Measurements from ENCODE around the gene SLC37A1.

SLC37A1 gene

DNA sequence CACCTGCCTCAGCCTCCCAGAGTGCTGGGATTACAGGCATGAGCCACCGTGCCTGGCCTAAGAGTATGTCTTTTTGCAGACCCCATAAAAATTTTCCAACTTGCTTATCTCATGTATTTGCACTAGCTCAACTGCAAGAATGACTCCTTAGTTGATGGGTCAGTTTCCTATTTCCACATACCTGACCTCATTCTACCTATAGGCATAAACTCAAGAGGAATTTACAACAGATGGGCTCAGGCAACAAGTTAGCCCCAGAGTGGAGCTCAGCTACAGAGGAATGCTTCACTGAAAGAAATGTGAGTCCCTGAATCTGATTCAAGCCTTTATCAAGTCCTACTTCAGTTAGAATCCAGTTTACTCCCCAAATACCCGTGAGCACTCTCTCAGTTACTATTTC is 5.3 kb upstream of the SLC37A1 start:
- peaks cover 5% of the 10 kb centered on the region; the same call in 1 of the 2 replicates for H3K4me1 ChIP-seq (ENCODE audit: control insufficient read depth, insufficient read depth, low read length)
- H3K27me3 ChIP-seq (ENCODE audit: control insufficient read depth, insufficient read depth, low read length): 0 out of 2 replicates have a peak, but pooled peaks cover 5% of the 10 kb centered on the region
- no peak overlapping the region for H3K4me3 ChIP-seq (ENCODE audit: low read depth, low read length)
- H3K36me3 ChIP-seq (ENCODE audit: control insufficient read depth, insufficient read depth, low read length): no peaks in the 10 kb centered on the region
- no peaks in the 10 kb centered on the region for H3K9me3 ChIP-seq (ENCODE audit: control insufficient read depth, insufficient read depth, low read length)
- no peak overlapping the region for H3K9ac ChIP-seq (ENCODE audit: low read depth, low read length)
- H3K27ac ChIP-seq (ENCODE audit: low read depth, low read length): no peak overlapping the region

DNA sequence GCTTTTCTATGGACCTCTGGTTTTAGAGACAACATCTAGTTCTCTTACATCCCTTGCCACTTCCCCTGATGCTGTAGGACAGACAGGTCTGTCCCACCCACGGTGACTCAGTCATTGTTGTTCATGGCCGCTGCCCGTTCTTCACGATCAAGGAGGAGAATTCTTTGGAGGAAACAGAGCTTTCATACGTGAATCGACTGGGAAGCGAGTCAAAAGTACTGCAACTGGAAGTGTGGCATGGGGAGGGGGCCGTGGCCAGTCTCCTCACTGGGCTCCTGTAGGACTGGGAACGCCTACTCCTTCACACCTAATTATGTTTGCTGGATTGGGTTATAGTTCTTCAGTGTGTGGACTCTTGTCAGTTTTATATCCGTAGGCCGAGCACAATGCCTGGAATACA is 4.4 kb upstream of the SLC37A1 start:
- H3K4me1 ChIP-seq (ENCODE audit: control insufficient read depth, insufficient read depth, low read length): peaks cover 5% of the 10 kb centered on the region; the same call in 1 of the 2 replicates
- H3K9ac ChIP-seq (ENCODE audit: low read depth, low read length): no peak overlapping the region
- H3K27ac ChIP-seq (ENCODE audit: low read depth, low read length): no peak overlapping the region
- H3K4me3 ChIP-seq (ENCODE audit: low read depth, low read length): no peak overlapping the region
- H3K36me3 ChIP-seq (ENCODE audit: control insufficient read depth, insufficient read depth, low read length): no peaks in the 10 kb centered on the region
- H3K27me3 ChIP-seq (ENCODE audit: control insufficient read depth, insufficient read depth, low read length): 0 out of 2 replicates have a peak, but pooled peaks cover 5% of the 10 kb centered on the region
- no peaks in the 10 kb centered on the region for H3K9me3 ChIP-seq (ENCODE audit: control insufficient read depth, insufficient read depth, low read length)

DNA sequence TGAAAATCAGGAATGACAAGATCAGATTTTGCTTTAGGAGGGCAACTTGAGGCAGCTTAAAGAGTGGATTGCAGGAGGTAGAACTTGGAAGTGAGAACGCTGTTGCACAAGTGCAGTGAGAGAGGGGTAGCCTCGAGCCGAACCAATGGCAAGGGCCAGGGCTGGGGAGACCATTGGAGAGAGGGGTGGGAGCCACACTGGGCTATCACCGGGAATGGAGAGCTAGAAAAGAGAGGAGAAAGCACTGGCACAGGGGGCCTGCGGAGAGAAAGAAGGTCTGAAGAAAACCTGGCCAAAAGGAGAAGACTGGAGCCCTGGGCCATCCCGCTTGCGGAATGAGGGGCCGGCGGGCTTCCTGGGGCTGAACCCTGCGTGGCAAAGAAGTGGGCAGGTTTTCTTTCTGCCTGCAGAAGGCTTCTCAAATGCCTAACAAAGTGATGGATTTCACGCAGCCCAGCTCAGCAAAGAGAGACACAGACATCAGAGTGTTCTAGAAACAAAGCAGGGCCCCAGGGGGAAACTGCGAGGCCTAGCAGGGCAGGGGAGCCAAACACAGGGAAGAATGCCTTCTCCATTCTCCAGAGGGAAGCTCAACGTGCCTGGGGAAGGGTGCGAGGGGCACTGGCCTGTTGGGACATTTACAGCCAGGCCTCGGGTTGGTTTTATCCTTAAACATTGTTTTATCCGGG is 1.2 kb upstream of the SLC37A1 start:
- H3K9me3 ChIP-seq (ENCODE audit: control insufficient read depth, insufficient read depth, low read length): no peaks in the 10 kb centered on the region
- H3K27me3 ChIP-seq (ENCODE audit: control insufficient read depth, insufficient read depth, low read length): 0 out of 2 replicates have a peak, but pooled peaks cover 5% of the 10 kb centered on the region
- H3K9ac ChIP-seq (ENCODE audit: low read depth, low read length): no peak overlapping the region
- peaks cover 31% of the 10 kb centered on the region for H3K4me1 ChIP-seq (ENCODE audit: control insufficient read depth, insufficient read depth, low read length)
- H3K27ac ChIP-seq (ENCODE audit: low read depth, low read length): peak overlapping the region; percentile 36
- H3K36me3 ChIP-seq (ENCODE audit: control insufficient read depth, insufficient read depth, low read length): 0 out of 2 replicates have a peak, but pooled peaks cover 2% of the 10 kb centered on the region
- H3K4me3 ChIP-seq (ENCODE audit: low read depth, low read length): no peak overlapping the region

DNA sequence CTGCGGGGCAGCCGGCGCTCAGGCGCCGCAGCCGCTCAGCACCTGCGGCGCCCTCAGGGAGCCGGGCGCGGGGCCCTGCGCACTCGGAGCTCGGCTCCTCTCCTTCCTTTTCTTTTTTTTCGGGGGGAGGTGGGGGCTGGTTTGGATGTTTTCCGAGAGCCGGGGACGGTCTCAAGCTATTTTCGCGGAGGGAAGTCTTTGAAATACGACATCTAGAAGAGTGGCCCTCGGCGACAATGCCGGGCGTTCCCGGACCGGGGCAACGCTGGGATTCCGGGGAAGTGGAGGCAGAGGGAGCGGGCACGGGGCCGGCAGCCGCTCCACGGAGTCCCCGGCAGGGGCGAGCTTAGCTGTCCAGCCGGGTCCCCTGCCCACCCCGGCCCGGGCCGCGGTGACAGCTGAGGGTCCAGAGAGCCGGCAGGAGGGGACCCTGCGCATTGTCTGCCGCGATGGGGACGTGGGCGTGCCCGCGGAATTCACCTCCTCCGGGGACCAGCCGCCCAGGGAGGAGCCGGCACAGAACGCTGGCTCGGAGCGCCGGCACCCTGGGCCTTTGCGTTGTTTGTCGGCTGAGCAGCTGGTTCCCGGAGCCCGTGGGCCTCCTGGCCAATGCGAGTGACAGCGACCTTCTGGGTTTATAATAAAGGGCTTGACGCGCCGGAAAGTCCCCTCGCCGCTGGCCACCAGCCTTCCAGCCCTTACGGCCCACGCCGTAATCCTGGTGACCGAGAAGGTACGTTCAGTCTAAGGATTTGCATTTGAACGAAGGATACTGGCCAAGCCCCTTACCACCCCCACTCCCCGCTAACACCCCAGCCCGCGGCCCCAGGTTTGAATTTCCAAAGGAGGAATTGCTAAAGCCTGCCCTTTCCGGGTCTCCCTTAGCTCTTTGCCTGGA is 582 bp downstream of the SLC37A1 start:
- H3K4me3 ChIP-seq (ENCODE audit: low read depth, low read length): peak overlapping the region; percentile 84
- peak overlapping the region; percentile 70; the same call in 1 of the 2 replicates for H3K9ac ChIP-seq (ENCODE audit: low read depth, low read length)
- H3K27me3 ChIP-seq (ENCODE audit: control insufficient read depth, insufficient read depth, low read length): 0 out of 2 replicates have a peak, but pooled peaks cover 5% of the 10 kb centered on the region
- H3K9me3 ChIP-seq (ENCODE audit: control insufficient read depth, insufficient read depth, low read length): no peaks in the 10 kb centered on the region
- H3K27ac ChIP-seq (ENCODE audit: low read depth, low read length): peak overlapping the region; percentile 79
- peaks cover 16% of the 10 kb centered on the region for H3K36me3 ChIP-seq (ENCODE audit: control insufficient read depth, insufficient read depth, low read length)
- peaks cover 31% of the 10 kb centered on the region for H3K4me1 ChIP-seq (ENCODE audit: control insufficient read depth, insufficient read depth, low read length)

DNA sequence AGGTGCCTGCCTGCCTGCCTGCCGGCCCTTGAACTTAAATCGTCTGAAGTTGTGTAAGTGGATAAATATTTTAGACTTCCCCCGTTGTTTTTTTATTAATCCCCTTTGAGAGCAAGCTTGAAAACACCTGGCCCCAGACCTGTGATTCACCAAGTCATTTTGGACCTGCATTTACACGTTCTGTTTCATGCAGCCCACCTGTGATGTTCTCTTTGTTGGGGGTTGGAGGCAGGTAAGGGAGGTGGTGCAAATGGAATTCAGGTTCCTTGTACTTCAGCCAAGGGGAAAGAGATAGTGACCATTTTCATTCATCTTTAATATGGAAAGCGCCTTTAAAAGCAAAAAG is 1.2 kb downstream of the SLC37A1 start:
- peak overlapping the region; percentile 70; the same call in 1 of the 2 replicates for H3K9ac ChIP-seq (ENCODE audit: low read depth, low read length)
- peak overlapping the region; percentile 84 for H3K4me3 ChIP-seq (ENCODE audit: low read depth, low read length)
- H3K36me3 ChIP-seq (ENCODE audit: control insufficient read depth, insufficient read depth, low read length): peaks cover 22% of the 10 kb centered on the region
- H3K9me3 ChIP-seq (ENCODE audit: control insufficient read depth, insufficient read depth, low read length): no peaks in the 10 kb centered on the region
- H3K4me1 ChIP-seq (ENCODE audit: control insufficient read depth, insufficient read depth, low read length): peaks cover 31% of the 10 kb centered on the region
- peak overlapping the region; percentile 79 for H3K27ac ChIP-seq (ENCODE audit: low read depth, low read length)
- H3K27me3 ChIP-seq (ENCODE audit: control insufficient read depth, insufficient read depth, low read length): 0 out of 2 replicates have a peak, but pooled peaks cover 5% of the 10 kb centered on the region

DNA sequence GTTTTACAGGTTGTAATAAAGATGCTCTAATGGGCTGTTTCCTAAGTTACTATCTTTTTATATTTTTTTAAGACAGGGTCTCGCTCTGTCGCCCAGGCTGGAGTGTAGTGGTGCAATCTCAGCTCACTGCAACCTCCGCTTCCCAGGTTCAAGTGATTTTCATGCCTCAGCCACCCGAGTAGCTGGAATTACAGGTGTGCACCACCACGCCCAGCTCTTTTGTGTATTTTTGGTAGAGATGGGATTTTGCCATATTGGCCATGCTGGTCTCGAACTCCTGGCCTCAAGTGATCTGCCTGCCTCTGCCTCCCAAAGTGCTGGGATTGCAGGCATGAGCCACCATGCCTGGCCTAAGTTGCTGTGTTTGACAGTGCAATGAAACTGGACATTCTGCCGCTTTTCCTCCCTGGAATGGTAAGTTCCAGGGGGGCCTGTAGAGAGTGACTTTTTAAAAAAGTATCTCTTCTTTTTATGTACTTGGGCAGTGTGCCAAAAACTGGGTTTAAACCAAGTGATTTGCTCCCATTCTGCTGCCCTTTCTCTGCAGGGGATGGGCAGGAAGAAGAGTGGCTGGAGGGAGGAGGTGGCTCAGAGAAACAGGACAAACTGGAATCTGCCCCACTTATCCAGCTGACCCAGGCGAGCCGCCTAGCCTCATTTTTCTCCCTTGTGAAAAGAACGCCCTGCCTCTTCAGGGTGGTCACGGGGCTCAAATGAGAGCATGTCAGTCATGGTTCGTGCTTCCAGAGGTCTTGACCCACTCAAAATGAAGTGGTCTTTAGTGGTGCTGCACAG is 2.3 kb downstream of the SLC37A1 start:
- peak overlapping the region; percentile 84 for H3K4me3 ChIP-seq (ENCODE audit: low read depth, low read length)
- H3K4me1 ChIP-seq (ENCODE audit: control insufficient read depth, insufficient read depth, low read length): peaks cover 31% of the 10 kb centered on the region
- peak overlapping the region; percentile 18; the same call in 1 of the 2 replicates for H3K9ac ChIP-seq (ENCODE audit: low read depth, low read length)
- H3K27me3 ChIP-seq (ENCODE audit: control insufficient read depth, insufficient read depth, low read length): 0 out of 2 replicates have a peak, but pooled peaks cover 5% of the 10 kb centered on the region
- no peaks in the 10 kb centered on the region for H3K9me3 ChIP-seq (ENCODE audit: control insufficient read depth, insufficient read depth, low read length)
- no peak overlapping the region for H3K27ac ChIP-seq (ENCODE audit: low read depth, low read length)
- H3K36me3 ChIP-seq (ENCODE audit: control insufficient read depth, insufficient read depth, low read length): peaks cover 32% of the 10 kb centered on the region

DNA sequence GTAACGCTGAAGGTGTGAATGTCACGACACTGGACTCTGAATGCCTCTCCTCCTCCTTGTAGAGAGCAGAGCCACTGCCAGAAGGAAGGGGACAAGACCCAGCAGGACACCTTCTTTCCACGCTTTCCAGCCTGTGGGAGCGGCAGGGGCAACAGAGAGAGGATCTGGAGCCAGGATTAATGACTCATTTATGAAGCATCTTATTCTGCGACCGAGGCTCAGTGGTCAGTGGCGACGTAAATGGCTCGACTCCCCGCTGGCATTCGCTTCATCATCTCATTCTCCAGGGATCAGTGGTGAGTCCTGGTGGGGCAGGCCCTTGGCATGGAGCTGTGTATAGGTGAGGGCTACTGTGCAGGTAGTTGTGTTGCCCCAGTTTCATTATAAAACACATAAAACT is 4.6 kb downstream of the SLC37A1 start:
- Histone ChIP-seq H3K27ac (ENCODE audit: low read depth, low read length) (no peak overlapping the region), H3K4me1 (ENCODE audit: control insufficient read depth, insufficient read depth, low read length) (peaks cover 26% of the 10 kb centered on the region), H3K36me3 (ENCODE audit: control insufficient read depth, insufficient read depth, low read length) (peaks cover 51% of the 10 kb centered on the region), H3K27me3 (ENCODE audit: control insufficient read depth, insufficient read depth, low read length) (no peaks in the 10 kb centered on the region), H3K9ac (ENCODE audit: low read depth, low read length) (no peak overlapping the region), H3K9me3 (ENCODE audit: control insufficient read depth, insufficient read depth, low read length) (no peaks in the 10 kb centered on the region), H3K4me3 (ENCODE audit: low read depth, low read length) (no peak overlapping the region)

DNA sequence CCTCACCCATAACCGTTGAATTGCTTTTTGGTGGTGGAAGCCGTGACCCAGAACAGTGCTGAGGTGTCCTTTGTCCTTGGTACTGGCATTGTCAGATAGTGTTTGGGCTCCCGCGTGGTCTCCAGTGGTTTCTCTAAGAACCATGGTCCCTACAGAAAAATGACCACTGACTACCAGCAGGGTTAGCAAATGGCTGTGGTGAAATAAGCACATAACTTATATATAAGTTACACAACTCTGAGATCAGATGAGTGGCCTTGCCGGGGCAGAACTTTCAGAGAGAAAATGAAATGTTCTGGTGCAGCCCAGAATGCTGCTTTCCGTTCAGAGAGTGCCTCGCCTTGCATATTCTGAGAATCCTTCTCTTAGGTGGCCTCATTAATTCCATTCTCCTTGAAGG is 5.0 kb downstream of the SLC37A1 start:
- Histone ChIP-seq H3K9me3 (ENCODE audit: control insufficient read depth, insufficient read depth, low read length) (no peaks in the 10 kb centered on the region), H3K27ac (ENCODE audit: low read depth, low read length) (no peak overlapping the region), H3K27me3 (ENCODE audit: control insufficient read depth, insufficient read depth, low read length) (no peaks in the 10 kb centered on the region), H3K9ac (ENCODE audit: low read depth, low read length) (no peak overlapping the region), H3K36me3 (ENCODE audit: control insufficient read depth, insufficient read depth, low read length) (peaks cover 51% of the 10 kb centered on the region), H3K4me3 (ENCODE audit: low read depth, low read length) (no peak overlapping the region), H3K4me1 (ENCODE audit: control insufficient read depth, insufficient read depth, low read length) (peaks cover 29% of the 10 kb centered on the region)

DNA sequence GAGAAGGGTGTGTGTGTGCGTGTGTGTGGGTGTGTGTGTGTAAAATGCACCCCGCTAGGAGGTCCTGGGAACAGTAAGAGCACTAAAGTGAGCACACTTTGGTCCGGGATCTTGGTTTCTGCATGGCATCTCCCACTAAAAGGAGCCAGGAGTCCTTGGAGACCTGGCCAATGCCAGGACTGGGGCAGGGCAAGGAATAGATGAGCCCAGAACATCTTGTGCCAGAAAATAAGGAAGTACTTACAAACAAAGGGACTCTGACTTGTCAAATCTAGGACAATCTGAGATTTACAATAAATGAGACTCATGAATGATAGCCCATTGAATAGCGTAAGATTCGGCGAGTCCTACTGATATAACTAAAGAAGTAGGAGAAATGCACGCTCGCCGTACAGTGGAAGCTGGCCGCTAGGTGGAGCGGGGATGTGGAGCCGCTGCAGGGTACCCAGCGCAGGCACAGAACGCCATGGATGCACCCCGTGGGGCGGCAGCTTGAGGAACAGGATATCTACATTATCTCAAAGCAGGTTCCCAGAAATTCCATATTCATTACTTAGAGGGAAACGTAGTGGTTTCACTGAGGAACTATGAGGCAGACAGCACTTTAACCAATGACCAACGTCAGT is 7.1 kb downstream of the SLC37A1 start:
- Histone ChIP-seq H3K27ac (ENCODE audit: low read depth, low read length) (no peak overlapping the region), H3K27me3 (ENCODE audit: control insufficient read depth, insufficient read depth, low read length) (no peaks in the 10 kb centered on the region), H3K9me3 (ENCODE audit: control insufficient read depth, insufficient read depth, low read length) (no peaks in the 10 kb centered on the region), H3K4me3 (ENCODE audit: low read depth, low read length) (no peak overlapping the region), H3K36me3 (ENCODE audit: control insufficient read depth, insufficient read depth, low read length) (peaks cover 52% of the 10 kb centered on the region), H3K4me1 (ENCODE audit: control insufficient read depth, insufficient read depth, low read length) (peaks cover 36% of the 10 kb centered on the region), H3K9ac (ENCODE audit: low read depth, low read length) (no peak overlapping the region)

DNA sequence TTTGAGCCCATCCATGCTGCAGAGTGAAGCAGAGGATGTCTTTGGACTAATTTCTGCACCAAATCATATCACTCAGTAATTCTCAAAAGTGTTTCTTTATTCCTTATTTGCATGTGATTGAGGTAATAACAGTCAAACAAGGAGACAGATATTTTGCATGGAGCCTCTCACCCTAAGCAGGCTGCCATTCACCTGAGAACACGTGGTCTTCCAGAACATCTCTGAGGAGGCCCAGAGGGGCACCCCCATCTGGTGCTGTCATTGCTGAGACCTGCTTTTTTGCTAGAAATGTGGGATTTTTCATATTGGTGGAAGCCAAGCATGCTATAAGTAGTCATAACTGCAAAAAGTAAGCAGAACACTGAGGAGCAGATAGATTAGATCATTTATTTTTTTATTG is 7.7 kb downstream of the SLC37A1 start:
- H3K36me3 ChIP-seq (ENCODE audit: control insufficient read depth, insufficient read depth, low read length): peaks cover 59% of the 10 kb centered on the region
- no peaks in the 10 kb centered on the region for H3K9me3 ChIP-seq (ENCODE audit: control insufficient read depth, insufficient read depth, low read length)
- peaks cover 29% of the 10 kb centered on the region for H3K4me1 ChIP-seq (ENCODE audit: control insufficient read depth, insufficient read depth, low read length)
- H3K9ac ChIP-seq (ENCODE audit: low read depth, low read length): no peak overlapping the region
- no peak overlapping the region for H3K4me3 ChIP-seq (ENCODE audit: low read depth, low read length)
- no peaks in the 10 kb centered on the region for H3K27me3 ChIP-seq (ENCODE audit: control insufficient read depth, insufficient read depth, low read length)
- no peak overlapping the region for H3K27ac ChIP-seq (ENCODE audit: low read depth, low read length)

Data from HUES48 (cell line).